PFSK-1 (cell line): ENCODE results near the gene SP3.

Experiments
- FOXP2 ChIP-seq: optimal IDR thresholded peaks from 2 replicates; pipeline ENCODE3; 2011; ENCODE audit warnings: borderline replicate concordance, control low read depth, inconsistent platforms; ENCODE audit not compliant: insufficient read depth; ENCODE audit errors: extremely low read length, extremely low read depth
- POLR2AphosphoS5 ChIP-seq: IDR thresholded peaks from 2 replicates; pipeline ENCODE4 v1.6.1; 2012; ENCODE audit warnings: low read depth, mild to moderate bottlenecking, control low read depth, low read length, moderate library complexity
- SIN3A ChIP-seq: IDR thresholded peaks from 2 replicates; pipeline ENCODE4 v1.6.1; 2012; ENCODE audit warnings: mild to moderate bottlenecking, low read length, moderate library complexity, borderline replicate concordance; ENCODE audit not compliant: insufficient read depth
- TAF1 ChIP-seq: IDR thresholded peaks from 2 replicates; pipeline ENCODE4 v1.6.1; 2012; ENCODE audit warnings: low read length, control low read depth, borderline replicate concordance; ENCODE audit not compliant: insufficient read depth
- TF ChIP-seq, protein P1 (sequence below), 2 experiments: IDR thresholded peaks; 2 replicates each; pipeline versions ENCODE4 v1.6.1 to v1.8.0; 2011 to 2012; ENCODE audit warnings: low read depth in 2 of 2, low read length in 2 of 2, control low read depth in 1 of 2, inconsistent platforms in 1 of 2, mild to moderate bottlenecking in 1 of 2, moderate library complexity in 1 of 2; ENCODE audit not compliant: insufficient read depth in 1 of 2

Gene SP3

DNA sequence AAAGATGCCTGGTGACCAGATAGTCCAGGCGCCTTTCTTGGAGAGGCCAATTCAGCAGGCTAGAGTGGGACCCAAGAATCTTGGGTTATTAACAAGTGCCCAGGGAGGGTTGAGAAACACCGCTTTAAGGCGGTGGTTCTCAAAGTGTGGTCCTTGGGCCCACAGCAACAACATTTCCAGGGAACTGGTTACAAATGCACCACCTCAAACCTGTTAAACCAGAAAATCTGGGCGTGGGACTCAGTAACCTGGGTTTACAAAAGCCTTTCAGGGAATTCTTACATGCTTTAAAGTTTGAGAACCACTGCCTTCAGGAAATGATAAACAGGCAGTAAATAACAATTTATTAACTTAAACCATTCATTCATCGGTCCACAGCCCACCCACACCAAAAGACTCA is 92.5 kb downstream of the SP3 start:
- TF ChIP-seq SIN3A, result no peak
- TF ChIP-seq TAF1, result no peak
- TF ChIP-seq, protein P1, sequence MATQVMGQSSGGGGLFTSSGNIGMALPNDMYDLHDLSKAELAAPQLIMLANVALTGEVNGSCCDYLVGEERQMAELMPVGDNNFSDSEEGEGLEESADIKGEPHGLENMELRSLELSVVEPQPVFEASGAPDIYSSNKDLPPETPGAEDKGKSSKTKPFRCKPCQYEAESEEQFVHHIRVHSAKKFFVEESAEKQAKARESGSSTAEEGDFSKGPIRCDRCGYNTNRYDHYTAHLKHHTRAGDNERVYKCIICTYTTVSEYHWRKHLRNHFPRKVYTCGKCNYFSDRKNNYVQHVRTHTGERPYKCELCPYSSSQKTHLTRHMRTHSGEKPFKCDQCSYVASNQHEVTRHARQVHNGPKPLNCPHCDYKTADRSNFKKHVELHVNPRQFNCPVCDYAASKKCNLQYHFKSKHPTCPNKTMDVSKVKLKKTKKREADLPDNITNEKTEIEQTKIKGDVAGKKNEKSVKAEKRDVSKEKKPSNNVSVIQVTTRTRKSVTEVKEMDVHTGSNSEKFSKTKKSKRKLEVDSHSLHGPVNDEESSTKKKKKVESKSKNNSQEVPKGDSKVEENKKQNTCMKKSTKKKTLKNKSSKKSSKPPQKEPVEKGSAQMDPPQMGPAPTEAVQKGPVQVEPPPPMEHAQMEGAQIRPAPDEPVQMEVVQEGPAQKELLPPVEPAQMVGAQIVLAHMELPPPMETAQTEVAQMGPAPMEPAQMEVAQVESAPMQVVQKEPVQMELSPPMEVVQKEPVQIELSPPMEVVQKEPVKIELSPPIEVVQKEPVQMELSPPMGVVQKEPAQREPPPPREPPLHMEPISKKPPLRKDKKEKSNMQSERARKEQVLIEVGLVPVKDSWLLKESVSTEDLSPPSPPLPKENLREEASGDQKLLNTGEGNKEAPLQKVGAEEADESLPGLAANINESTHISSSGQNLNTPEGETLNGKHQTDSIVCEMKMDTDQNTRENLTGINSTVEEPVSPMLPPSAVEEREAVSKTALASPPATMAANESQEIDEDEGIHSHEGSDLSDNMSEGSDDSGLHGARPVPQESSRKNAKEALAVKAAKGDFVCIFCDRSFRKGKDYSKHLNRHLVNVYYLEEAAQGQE (IDR thresholded peaks at IDR 0.05; ENCODE audit: insufficient read depth in 1 of 2, low read depth in 2 of 2, low read length in 2 of 2), result no peak
- TF ChIP-seq POLR2AphosphoS5, result no peak
- no peak for TF ChIP-seq FOXP2

DNA sequence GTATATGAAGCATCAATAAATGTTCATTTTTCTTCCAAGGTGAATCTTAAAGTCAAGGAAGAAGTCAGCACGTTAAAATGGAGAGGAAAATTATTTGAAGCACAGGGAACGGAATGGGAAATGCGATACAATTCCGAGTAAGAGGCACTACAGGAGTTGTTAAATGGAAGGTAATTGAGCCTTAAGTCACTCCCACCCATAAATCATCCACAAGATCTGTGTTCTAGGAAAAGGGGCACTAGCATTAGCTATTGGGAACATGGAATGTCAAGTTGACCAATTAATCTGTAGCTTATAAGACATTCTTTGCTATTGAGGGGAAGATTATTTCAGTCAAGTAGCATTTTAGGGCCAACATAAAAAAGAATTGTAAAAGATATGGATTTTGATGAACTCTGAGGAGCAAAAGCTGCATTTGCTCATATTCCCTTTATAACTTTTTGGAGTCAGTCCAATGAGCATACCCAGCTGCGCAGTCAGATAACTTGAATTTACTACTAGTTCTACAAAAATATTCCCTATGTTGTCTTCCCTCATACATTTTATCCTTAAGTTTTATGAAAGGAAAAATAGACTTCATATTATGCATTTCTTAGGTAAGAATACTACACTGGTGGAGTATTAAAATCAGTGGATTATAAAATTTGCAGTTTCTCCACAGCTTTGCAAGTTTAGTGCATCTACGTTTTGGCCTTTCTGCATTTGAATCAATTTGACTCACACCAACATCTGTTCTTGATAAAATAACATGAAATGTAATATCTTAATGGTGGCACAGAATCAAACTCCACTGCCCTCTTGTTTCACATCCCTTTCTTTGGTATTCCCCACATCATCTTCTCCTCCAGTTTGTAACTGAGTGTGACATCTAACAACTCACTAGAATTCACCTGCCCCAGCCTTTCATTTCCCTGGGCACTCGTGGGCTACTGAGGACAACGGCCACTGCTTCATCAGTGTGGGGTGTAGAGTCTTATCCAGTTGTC is 95.6 kb downstream of the SP3 start:
- no peak for TF ChIP-seq POLR2AphosphoS5
- TF ChIP-seq FOXP2, result no peak
- TF ChIP-seq SIN3A, result no peak
- TF ChIP-seq, protein P1 (IDR thresholded peaks at IDR 0.05; ENCODE audit: insufficient read depth in 1 of 2, low read depth in 2 of 2, low read length in 2 of 2), result no peak
- no peak for TF ChIP-seq TAF1

DNA sequence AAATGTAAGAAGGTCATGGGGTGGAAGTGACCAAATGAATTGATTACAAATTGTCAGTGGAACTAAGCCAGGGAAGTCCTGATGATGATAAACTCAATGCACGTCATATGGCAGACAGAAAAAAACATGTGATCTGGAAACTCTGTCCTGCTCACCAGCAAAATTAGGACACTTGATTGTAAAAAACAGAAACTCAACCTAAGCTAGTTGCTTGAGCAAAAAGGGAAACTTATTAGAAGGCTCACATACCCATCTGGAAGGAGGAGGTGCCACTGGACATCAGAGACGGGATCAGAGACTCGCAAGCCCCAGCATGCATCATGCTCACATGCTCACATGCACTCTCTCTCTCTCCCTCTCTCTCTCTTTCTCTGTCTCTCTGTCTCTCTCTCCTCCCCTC is 96.8 kb downstream of the SP3 start:
- no peak for TF ChIP-seq POLR2AphosphoS5
- no peak for TF ChIP-seq FOXP2
- TF ChIP-seq SIN3A, result no peak
- no peak for TF ChIP-seq TAF1
- TF ChIP-seq, protein P1 (IDR thresholded peaks at IDR 0.05; ENCODE audit: insufficient read depth in 1 of 2, low read depth in 2 of 2, low read length in 2 of 2), result no peak

DNA sequence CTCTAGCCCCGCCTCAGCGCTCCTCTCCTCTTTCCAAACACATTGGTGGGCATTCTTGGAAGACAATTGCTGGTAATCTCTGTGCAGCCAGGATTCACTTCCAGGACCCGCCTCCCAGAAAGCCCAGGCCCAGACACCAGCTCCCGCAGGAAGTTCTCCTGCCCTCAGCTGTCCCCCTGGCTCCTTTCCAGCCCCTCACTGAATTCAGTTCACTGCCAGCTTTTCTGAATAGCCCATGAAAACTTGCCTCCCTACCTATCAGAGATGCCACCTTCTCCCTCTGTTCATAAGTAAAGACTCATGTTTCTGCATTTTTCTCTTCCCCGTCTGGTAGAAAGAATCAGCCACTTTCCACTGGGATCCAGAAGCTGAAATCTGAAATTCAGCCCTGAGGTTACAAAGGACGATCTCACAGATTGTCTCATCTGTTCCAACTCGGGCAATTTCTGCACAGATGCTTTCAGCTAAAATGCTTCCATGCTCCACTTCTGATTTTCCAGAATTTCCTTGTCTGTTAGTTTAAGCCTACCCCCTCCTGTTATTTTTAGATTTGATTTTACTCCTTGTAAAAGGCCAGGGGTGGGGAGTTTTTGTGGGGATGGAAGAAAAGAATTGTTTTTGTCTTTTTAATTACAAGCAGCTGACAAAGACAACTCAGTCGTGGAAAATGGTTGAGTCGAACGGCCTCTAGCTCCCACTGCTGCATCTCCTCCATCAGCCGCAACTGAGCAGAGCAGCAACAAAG is 98.1 kb downstream of the SP3 start:
- TF ChIP-seq TAF1 (no peak), SIN3A (no peak), POLR2AphosphoS5 (no peak), FOXP2 (no peak)
- TF ChIP-seq, protein P1 (IDR thresholded peaks at IDR 0.05; ENCODE audit: insufficient read depth in 1 of 2, low read depth in 2 of 2, low read length in 2 of 2), result no peak
